Measurements from ENCODE around the gene DLGAP3.
"Not testable (repeated sequence)": the region's sequence is repeated elsewhere in the genome, so short reads cannot be mapped to it uniquely, and the experiment has no call there.

DNA sequence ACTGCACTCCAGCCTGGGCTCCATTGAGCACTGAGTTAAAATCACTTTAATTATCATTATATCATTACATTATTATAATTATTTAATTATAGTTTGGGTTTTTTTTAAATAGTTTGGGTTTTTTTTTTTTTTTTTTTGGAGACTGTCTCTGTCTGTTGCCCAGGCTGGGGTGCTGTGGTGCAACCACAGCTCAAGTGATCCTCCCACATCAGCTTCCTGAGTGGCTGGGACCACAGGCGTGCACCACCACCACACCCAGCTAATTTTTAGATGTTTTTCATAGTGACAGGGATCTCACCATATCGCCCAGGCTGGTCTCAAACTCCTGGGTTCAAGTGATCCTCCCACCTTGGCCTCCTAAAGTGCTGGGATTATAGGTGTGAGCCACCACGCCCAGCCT is 38.8 kb upstream of the DLGAP3 start:
- not testable (repeated sequence) for TF ChIP-seq TAF1 (IDR thresholded peaks at IDR 0.05; ENCODE audit: borderline replicate concordance, low read depth, low read length); POLR2A (IDR thresholded peaks at IDR 0.05; ENCODE audit: low read depth, low read length); POLR2AphosphoS5 (IDR thresholded peaks at IDR 0.05; ENCODE audit: low read depth, low read length)
